Measurements from ENCODE around the gene MRPS6.

DNA sequence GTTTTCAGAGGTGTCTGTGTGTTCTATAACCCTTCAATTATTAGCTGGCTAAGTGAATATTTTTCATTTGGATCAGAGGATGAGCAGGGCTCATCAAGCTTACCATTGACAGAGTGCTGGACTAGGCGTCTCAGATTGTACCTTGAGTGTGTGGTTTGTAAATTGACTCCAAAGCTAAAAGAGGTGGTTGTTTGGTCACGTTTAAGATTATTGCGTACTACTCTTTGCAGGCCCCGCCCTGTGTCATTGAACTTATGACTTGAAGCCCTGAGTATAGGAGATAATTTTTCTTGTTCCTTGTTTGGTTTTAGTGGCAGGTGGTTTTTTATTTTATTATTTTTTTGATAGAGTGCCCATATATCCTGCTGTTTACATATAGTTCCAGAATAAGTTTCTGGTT, 17.7 kb downstream of the MRPS6 start:
- TF ChIP-seq, protein P1, sequence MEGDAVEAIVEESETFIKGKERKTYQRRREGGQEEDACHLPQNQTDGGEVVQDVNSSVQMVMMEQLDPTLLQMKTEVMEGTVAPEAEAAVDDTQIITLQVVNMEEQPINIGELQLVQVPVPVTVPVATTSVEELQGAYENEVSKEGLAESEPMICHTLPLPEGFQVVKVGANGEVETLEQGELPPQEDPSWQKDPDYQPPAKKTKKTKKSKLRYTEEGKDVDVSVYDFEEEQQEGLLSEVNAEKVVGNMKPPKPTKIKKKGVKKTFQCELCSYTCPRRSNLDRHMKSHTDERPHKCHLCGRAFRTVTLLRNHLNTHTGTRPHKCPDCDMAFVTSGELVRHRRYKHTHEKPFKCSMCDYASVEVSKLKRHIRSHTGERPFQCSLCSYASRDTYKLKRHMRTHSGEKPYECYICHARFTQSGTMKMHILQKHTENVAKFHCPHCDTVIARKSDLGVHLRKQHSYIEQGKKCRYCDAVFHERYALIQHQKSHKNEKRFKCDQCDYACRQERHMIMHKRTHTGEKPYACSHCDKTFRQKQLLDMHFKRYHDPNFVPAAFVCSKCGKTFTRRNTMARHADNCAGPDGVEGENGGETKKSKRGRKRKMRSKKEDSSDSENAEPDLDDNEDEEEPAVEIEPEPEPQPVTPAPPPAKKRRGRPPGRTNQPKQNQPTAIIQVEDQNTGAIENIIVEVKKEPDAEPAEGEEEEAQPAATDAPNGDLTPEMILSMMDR (IDR thresholded peaks at IDR 0.05; ENCODE audit: insufficient read depth, low read length) = no peak
- TF ChIP-seq, protein P2, sequence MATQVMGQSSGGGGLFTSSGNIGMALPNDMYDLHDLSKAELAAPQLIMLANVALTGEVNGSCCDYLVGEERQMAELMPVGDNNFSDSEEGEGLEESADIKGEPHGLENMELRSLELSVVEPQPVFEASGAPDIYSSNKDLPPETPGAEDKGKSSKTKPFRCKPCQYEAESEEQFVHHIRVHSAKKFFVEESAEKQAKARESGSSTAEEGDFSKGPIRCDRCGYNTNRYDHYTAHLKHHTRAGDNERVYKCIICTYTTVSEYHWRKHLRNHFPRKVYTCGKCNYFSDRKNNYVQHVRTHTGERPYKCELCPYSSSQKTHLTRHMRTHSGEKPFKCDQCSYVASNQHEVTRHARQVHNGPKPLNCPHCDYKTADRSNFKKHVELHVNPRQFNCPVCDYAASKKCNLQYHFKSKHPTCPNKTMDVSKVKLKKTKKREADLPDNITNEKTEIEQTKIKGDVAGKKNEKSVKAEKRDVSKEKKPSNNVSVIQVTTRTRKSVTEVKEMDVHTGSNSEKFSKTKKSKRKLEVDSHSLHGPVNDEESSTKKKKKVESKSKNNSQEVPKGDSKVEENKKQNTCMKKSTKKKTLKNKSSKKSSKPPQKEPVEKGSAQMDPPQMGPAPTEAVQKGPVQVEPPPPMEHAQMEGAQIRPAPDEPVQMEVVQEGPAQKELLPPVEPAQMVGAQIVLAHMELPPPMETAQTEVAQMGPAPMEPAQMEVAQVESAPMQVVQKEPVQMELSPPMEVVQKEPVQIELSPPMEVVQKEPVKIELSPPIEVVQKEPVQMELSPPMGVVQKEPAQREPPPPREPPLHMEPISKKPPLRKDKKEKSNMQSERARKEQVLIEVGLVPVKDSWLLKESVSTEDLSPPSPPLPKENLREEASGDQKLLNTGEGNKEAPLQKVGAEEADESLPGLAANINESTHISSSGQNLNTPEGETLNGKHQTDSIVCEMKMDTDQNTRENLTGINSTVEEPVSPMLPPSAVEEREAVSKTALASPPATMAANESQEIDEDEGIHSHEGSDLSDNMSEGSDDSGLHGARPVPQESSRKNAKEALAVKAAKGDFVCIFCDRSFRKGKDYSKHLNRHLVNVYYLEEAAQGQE (IDR thresholded peaks at IDR 0.05; ENCODE audit: insufficient replicate concordance, low read depth) = no peak
- TF ChIP-seq POLR2AphosphoS5 (IDR thresholded peaks at IDR 0.05; ENCODE audit: low read depth) = no peak
- no peak for TF ChIP-seq SPI1 (IDR thresholded peaks at IDR 0.05; ENCODE audit: borderline replicate concordance, low read depth)
